GM21576 (cell line): ENCODE measurements around the gene SAA2.

ENCODE experiments used
- ATAC-seq: cut with Tn5 transposase; IDR thresholded peaks from one replicate; pipeline ENCODE4 v1.9.1; 2021; ENCODE audit warnings: mild to moderate bottlenecking, moderate library complexity; ENCODE audit not compliant: unreplicated experiment

SAA2 gene

GRCh38 chr11:18253233-18253632 lies 4.8 kb upstream of the SAA2 start:
- ATAC-seq = no peak

- ATAC-seq = peak; percentile 11
Observed at GRCh38 chr11:18247191-18247581, 1.3 kb downstream of the SAA2 start.

- ATAC-seq = peak; percentile 77
Observed at GRCh38 chr11:18246379-18247190, 1.9 kb downstream of the SAA2 start.

GRCh38 chr11:18245396-18245795 lies 3.1 kb downstream of the SAA2 start:
- no peak for ATAC-seq

- ATAC-seq = no peak
Observed at GRCh38 chr11:18243783-18244362, 4.6 kb downstream of the SAA2 start.

GRCh38 chr11:18239655-18240054 lies 8.8 kb downstream of the SAA2 start:
- no peak for ATAC-seq

GRCh38 chr11:18236664-18237356 lies 11.7 kb downstream of the SAA2 start, which contains the start of gene SAA4:
Gene SAA4, minus strand, starts transcription at chr11:18236802. Its CDS starts 876 bp downstream, at chr11:18235926.
- ATAC-seq = no peak

- ATAC-seq = no peak
Observed at GRCh38 chr11:18235394-18236334, 12.8 kb downstream of the SAA2 start.

GRCh38 chr11:18233912-18234311 lies 14.6 kb downstream of the SAA2 start:
- no peak for ATAC-seq

GRCh38 chr11:18230859-18231258 lies 17.6 kb downstream of the SAA2 start:
- no peak for ATAC-seq

GRCh38 chr11:18229501-18229900 lies 19.0 kb downstream of the SAA2 start:
- peak; percentile 95 for ATAC-seq

GRCh38 chr11:18225913-18226312 lies 22.6 kb downstream of the SAA2 start:
- ATAC-seq = peak; percentile 32

- no peak for ATAC-seq
Observed at GRCh38 chr11:18223591-18224387, 24.7 kb downstream of the SAA2 start.

- no peak for ATAC-seq
Observed at GRCh38 chr11:18222814-18223421, 25.6 kb downstream of the SAA2 start.

GRCh38 chr11:18221274-18221876 lies 27.1 kb downstream of the SAA2 start:
- no peak for ATAC-seq

GRCh38 chr11:18209058-18209457 lies 39.4 kb downstream of the SAA2 start:
- no peak for ATAC-seq

- ATAC-seq = no peak
Observed at GRCh38 chr11:18204771-18205170, 43.7 kb downstream of the SAA2 start.

- ATAC-seq = no peak
Observed at GRCh38 chr11:18204220-18204619, 44.2 kb downstream of the SAA2 start.

GRCh38 chr11:18203723-18204122 lies 44.7 kb downstream of the SAA2 start:
- ATAC-seq = no peak
